HG03469 (cell line): Measurements from ENCODE around the gene METTL2B.

Source experiments
- ATAC-seq: cut with Tn5 transposase; IDR thresholded peaks from one replicate; pipeline ENCODE4 v1.9.1; 2021; ENCODE audit warnings: mild to moderate bottlenecking, moderate library complexity, moderate number of reproducible peaks; ENCODE audit not compliant: unreplicated experiment

METTL2B gene, protein sequence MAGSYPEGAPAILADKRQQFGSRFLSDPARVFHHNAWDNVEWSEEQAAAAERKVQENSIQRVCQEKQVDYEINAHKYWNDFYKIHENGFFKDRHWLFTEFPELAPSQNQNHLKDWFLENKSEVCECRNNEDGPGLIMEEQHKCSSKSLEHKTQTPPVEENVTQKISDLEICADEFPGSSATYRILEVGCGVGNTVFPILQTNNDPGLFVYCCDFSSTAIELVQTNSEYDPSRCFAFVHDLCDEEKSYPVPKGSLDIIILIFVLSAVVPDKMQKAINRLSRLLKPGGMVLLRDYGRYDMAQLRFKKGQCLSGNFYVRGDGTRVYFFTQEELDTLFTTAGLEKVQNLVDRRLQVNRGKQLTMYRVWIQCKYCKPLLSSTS

DNA sequence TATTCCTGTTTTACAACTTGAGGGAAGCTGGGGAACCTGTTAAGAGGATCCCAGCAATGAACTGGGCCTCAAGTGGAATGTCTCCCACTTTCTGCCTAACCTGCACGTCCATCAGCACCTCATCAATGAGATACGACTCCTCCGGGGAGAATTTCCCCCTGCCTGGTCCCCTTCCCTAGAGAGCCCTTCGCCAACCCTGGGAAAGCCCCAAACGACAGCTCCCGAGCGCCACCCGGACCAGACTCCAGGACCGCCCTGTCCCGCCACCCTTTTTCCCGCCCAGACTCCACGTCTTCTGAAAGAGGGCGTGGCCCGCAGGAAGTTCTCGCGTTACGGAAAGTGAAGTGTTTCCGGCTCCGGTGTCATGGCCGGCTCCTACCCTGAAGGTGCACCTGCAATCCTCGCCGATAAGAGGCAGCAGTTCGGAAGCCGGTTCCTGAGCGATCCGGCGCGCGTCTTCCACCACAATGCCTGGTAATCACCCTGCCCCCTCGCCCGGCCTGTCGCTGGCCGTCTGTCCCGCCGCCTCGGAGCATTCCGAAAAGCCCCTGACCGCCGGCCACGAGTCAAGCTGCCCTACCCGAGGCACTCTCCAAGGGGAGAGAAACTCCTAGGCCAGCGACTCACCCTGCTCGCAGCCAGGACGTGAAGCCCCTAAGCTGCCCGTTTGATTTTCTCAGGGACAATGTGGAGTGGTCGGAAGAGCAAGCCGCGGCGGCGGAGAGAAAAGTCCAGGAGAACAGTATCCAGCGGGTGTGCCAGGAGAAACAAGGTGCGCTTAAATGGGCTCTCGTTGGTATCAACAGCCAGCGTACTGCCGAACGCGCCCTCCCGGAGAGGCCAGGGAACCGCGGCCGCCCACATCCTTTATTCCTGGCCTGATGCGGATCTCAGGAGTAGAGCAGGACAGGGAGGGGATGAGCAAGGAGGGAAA is at the start of gene METTL2B:
Gene METTL2B, plus strand, starts transcription at position 347 of the 934 bp plus-strand sequence. Its CDS starts 18 bp downstream, at position 365.
- ATAC-seq = peak; percentile 80

DNA sequence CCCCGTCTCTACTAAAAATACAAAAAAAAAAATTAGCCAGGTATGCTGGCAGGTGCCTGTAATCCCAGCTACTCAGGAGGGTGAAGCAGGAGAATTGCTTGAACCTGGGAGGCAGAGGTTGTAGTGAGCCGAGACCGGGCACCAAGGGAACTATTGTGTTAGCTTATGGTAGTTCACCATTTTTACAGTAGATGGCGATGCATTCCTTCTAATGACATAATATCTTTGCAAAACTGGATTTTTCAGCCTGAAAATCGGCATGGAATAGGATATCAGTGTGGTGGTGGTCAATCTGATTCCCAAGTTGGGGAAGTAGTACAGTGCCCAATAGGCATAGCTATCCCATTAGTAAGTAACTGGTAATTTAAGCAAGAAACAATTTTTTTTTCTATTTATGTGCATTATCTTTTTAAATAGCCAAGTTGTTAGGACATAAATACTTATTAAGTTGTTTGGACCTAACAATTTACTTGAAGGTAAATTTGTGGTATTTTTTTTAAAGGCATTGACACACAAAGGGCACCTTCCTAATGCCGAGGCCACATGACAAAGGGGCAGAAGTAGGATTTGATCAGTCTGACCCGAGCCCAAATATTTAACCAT is 49.2 kb upstream of the METTL2B start:
- no peak for ATAC-seq

DNA sequence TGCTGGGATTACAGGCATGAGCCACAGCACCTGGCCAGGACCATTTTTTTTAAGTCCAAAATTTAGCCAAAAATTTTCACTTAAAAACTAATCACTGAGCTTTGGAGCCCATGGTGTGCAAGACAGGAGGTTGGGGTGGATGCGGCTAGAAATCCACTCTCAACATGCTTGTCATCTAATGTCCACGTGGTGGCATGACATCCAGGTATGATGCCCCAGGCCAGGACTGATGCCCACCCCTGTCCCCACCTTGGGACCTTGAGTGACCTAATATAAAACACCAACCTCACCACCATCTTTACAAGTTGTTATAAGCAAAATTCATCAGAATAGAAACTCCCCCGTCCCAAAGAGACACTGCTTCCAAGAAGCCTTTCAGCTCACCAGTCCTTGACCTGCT is 46.3 kb upstream of the METTL2B start:
- no peak for ATAC-seq

DNA sequence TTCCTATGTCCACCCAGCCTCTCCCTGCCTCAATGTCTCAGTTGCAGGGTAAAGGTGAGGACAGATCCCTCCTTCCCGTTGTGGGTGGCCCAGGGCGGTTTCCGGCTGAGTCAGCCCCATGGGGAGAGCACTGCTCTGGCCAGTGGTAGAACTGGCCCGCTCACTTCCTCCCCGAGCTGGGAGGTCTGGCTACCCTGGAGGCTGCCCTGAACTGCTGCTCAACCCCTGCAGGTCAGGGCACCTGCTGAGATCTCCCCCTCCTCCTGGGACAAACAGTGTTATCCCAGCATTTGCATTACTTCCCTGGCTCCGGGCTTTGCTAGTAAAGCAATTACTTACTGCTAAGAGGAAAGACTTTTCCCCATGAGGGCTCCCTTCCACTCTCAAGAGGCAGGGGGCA is 45.3 kb upstream of the METTL2B start:
- no peak for ATAC-seq

DNA sequence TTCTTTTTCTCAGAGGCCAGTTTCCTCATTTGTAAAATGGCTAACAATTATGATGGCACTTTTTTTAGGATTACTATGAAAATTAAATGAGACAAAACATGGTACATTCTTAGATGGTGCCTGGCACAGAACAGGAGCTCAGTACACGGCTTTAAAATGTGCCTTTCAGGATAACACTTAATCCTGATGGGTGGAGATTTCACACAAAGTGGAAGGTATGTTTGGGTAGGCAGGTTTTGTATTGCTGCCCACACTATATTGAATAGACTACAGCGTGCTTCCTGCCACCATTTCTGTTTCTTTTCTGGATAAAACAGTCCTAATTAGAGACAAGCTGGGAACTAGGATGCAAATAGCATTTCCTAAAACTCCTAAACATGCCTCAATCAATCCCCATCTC is 44.8 kb upstream of the METTL2B start:
- ATAC-seq = no peak

DNA sequence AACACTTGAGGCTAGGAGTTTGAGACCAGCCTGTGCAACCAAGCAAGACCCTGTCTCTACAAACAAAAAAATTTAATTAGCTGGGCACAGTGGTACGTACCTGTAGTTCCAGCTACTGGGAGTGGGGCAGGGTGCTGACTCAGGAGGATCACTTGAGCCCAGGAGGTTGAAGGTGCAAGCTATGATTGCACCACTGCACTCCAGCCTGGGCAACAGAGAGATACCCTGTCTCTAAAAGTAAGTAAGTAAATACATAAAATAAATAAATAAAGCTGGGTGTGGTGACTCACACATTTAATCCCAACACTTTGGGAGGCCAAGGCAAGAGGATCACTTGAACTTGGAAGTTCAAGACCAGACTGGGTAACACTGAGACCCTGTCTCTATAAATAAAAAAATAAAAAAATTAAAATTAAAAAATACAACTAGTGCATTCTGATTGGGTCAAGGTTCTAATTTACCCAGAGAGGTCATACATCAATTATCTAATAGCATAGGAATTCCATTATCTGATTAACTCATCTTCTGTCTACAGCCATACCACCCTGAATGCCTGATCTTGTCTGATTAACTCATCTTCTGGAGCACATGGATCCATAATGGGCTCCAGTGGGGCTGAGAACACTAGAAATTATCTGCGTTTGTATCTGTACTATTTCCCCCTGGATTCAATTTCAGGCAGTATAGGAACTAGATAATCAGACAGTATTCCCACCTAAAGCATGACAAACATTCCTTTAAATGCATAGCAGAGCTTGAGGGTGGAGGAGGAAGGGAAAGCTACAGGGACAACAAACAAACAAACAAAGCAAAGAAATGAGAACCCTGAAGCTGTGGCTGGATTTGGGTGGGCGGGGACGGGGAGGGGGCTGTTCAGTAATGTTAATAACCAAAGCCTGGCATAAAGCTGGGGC is 41.9 kb upstream of the METTL2B start:
- no peak for ATAC-seq

DNA sequence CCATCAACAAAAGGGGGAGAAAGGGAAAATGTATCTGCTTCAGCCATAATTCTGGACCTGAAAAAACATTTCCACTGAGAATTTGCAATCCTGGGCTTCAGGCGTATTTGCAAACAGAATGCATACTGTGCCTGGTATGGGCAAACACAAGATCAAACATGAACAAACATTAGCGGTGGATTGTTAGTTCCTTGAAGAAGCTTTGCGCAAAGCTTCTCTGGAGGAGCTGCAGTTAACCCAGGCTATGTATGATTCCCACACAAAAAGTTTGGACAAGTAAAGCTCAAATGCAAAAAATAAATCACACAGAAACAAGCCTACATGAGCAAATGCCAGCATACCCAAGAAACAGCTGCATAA is 41.2 kb upstream of the METTL2B start:
- ATAC-seq = no peak

DNA sequence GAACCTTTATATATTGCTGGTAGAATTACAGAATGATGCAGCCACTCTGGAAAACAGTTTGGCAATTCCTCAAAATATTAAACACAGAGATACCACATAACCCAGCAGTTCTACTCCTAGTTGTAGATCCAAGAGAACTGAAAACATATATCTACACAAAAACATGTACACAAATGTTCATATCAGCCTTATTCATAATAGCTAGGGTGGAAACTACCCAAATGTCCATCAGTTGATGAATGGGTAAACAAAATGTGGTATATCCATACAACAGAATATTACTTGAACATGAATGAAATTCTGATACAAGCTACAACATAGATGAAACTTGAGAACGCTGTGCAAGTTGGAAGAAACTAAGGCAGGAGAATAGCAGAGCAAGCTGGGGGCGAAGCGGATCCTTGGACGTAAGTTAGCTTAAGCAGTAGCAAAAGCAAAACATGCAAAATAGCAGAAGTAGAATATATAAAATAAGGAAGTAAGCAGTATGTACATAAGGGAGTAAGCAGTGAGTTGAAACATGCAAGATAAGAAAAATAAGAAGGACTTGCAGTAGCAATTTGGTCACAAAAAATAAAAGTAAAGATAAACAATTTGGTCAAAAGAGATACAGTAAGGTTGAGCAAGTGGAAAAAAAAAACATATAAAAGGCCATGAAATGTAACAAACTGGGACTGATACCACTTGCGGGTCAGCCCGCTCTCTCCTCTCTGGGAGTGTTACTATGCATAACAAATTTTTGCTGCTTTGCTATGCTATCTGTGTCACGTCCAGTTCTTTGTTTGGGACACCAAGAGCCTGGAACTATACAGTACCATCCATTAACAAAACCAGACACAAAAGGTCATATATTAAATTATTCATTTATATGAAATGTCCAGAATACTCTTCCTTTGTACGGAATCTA is 38.9 kb upstream of the METTL2B start:
- ATAC-seq = no peak

DNA sequence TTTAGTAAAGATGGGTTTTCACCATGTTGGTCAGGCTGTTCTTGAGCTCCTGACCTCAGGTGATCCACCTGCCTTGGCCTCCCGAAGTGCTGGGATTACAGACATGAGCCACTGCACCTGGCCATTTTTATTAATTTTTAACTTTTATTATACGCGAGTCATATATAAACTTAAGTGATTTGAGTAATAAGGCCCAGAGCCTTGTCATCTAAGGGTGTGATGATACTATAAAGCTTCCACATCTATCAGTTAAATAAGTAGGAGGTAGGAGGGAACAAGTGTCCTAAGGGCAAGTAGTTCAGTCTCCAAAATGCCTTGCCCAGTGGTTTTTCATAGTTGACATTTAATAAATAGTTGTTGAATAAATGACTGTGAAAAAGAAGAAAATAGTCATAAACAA is 34.2 kb upstream of the METTL2B start:
- no peak for ATAC-seq

DNA sequence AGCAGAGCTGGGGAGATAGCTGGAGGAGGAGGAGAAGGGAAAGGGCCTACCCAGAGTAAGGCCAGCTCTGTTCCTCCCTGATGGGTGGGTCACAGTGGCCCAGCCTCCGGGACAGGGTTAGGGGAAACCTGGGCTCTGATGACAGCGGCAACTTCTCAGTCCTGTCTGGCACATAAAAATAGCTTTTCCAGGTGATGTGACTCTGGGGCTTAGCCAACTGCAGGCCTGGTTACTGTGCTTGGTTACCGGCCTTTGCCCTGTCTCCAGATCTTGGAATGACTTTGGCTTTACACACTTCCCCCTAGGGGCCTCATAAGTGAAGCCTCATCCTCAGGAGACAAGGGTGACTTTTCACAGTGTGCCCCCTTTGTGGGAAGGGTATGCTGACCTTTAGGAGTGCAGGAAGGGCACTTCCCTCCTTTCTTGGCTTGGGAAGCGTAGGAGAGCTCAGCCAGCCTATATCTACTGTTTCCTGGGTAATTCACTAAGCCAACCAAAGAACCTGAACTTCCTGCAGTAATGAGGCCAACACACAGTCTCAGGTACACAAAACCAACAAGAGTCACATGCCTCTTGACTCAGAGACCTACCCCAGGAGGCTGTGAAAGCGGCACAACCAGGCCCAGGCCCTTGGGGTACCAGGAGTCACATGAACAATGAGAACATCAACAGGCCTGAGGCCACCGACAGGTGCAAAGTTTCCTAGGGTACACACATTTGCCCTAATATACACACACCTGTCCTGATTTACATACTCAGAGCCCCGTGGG is 32.5 kb upstream of the METTL2B start:
- ATAC-seq = no peak

DNA sequence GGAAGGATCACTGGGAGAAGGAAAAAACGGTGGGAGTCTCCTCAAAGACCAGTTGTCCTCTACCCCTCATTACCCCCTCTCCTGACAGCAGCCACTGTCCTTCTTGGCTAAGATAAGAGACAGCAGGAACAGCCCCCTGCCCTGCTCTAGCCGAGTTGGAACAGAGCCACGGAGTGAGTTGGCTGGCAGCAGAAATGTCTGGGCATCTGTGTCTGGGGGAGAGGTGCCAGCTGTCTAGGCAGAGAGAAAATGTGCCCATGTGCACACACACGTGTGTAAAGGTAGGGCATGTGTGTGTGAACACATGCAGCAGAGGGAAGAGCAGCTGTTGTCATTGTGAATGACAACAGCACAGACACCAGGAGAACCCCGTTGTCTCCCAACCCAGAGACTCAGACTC is 30.2 kb upstream of the METTL2B start:
- ATAC-seq = no peak

DNA sequence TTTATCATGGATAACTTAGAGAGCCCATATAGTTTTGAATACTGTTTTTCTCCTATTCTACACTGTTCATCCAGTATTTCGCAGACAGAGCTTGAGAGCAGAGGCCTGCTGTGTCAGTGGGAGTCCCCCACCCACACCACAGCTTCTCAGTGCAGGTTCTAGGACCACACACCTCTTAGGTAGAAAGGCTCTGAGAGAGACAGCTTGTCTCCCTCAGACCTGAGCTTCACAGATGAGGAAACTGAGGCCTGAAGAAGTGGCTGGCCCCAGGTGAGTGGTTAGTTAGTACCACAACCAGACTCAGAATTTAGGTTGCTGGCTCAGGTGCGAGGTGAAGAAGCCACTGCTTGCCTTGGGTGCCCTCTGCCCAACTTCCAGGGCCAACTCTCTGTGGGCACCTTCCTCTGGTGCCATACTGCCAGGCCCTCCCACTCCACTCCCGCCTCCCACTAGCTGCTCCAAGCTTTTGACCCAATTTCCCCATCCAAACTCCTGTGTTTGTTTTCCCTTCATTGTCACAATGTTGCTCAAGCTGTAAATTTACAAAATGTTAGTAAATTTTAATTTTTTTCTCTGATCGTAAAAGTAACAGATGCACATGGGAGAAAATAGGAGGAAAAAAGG is 28.5 kb upstream of the METTL2B start:
- ATAC-seq = no peak

DNA sequence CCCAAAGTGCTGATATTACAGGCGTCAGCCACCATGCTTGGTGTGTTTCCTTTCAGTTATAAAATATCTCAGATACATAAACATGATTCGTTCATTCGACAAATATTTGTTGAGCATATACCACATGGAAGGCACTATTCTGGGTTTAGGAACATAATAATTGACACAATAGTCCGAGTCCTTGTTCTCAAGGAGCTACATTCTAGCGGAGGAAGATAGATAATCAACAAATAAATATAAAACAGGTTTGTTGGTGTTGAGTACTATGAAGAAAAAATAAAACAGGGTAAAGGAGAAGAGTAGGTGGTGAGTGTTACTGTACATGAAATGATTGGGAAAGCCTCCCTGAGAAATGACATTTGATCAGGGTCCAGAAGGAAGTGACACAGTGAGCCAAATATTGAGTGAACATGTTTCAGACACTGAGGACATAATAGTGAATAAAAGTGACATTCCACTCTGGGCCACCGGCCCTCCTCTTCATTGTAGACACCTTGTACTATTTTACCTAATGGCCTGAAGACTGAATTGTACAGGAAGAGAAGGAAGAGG is 27.7 kb upstream of the METTL2B start:
- no peak for ATAC-seq

DNA sequence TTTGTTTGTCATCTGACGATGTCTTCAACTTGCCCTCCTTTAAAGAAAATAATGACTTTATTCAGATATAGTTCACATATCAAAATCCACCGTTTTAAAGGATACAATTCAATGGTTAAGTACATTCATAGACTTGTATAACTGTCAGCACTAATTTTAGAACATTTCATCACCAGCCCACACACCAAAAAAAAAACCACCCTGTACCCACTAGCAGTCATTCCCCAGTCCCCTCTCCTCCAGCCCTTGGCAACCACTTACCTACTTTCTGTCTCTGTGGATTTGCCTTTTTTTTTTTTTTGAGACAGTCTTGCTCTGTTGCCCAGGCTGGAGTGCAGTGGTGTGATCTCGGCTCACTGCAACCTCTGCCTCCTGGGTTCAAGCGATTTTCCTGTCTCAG is 26.1 kb upstream of the METTL2B start:
- no peak for ATAC-seq

DNA sequence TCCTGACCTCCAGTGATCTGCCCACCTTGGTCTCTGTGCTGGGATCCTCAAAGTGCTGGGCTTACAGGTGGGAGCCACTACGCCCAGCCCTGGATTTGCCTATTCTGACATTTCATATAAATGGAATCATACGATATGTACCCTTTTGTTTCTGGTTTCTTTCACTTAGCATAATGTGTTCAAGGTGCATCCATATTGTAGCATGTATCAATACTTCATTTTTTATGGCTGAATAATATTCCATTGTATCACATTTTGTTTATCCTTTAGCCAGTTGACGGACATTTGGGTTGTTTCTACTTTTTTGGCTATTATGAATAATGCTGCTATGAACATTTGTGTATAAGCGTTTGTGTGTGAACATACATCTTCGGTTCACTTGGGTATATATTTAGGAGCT is 25.6 kb upstream of the METTL2B start:
- no peak for ATAC-seq

DNA sequence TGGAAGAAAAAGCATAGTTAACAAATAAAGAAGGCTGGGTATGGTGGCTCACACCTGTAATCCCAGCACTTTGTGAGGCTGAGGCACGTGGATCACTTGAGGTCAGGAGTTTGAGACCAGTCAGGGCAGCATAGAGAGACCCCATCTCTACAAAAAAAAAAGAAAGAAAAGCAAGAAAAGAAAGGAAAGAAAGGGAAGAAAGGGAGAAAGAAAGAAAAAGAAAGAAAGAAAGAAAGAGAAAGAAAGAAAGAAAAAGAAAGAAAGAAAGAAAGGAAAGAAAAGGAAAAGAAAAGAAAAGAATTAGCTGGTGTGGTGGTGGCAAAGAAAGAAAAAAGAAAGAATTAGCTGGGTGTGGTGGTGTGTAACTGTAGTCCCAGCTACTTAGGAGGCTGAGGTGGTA is 24.0 kb upstream of the METTL2B start:
- no peak for ATAC-seq

DNA sequence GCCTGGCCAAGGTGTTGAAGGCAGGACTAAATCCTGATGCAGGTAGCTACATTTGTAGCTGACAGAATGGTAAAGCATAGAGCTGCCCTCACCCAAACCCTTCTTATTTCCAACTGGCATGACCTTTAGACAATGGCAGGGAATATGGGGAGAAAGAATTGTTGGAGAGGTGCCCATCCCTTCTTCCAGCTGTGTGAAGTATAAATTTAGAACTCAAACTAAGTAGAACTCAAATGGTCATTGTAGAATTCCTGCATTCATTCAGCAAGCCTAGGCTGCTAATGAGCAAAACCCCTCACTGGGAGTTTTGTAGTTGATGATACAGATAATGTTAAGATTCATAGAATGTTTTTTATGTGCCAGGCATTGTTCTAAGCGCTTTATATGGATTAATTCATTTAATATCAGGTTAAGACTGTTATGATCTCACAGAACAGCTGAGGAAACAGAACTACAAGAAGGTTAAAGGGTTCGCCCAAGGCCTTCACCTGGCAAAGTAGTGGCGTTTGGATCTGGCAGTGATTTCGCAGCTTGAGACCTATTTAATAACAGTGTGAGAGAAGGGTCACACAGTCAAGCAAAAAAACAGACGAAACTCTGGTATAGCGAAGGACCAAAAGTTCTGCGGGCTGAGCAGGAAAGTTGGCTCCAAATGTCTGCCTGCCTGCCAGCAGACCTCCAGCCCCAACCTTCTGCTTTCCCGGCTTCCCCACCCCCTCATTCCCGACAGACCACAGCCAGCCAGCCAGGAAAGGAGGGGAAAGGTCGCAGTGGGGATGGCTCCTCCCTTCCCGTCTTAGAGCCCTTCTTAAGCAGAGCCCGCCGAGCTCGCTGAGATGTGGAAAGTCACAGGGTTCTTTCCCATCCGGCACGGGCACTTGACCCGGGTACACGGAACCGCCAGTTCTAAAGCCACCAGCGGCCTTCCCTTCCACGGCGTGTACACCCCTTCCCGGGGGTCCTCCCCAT is 22.4 kb upstream of the METTL2B start:
- ATAC-seq = no peak
